ENCODE measurements around the gene ITGA1.
"Not testable (repeated sequence)": the region's sequence is repeated elsewhere in the genome, so short reads cannot be mapped to it uniquely, and the experiment has no call there.

ITGA1 gene

GRCh38 chr5:52787600-52788504 lies at the start of gene ITGA1, which contains the start of gene PELO:
Gene ITGA1 (plus strand): TSS chr5:52787916. CDS start chr5:52788354, 438 bp downstream.
Gene PELO (plus strand): TSS chr5:52787916. CDS start chr5:52800395, 12,479 bp downstream.
- DNase-seq (ENCODE audit: low spot score) = peak; percentile 87

- DNase-seq (ENCODE audit: low spot score) = no peak
Observed at GRCh38 chr5:52738095-52738506, 49.6 kb upstream of the ITGA1 start.

GRCh38 chr5:52740007-52740406 lies 47.7 kb upstream of the ITGA1 start:
- no peak for DNase-seq (ENCODE audit: low spot score)

GRCh38 chr5:52743012-52743411 lies 44.7 kb upstream of the ITGA1 start:
- no peak for DNase-seq (ENCODE audit: low spot score)

GRCh38 chr5:52743529-52743928 lies 44.2 kb upstream of the ITGA1 start:
- DNase-seq (ENCODE audit: low spot score) = no peak

GRCh38 chr5:52743970-52744369 lies 43.7 kb upstream of the ITGA1 start:
- peak; percentile 24 for DNase-seq (ENCODE audit: low spot score)

GRCh38 chr5:52744867-52745458 lies 42.8 kb upstream of the ITGA1 start:
- DNase-seq (ENCODE audit: low spot score) = not testable (repeated sequence)

- peak; percentile 15 for DNase-seq (ENCODE audit: low spot score)
Observed at GRCh38 chr5:52746539-52746938, 41.2 kb upstream of the ITGA1 start.

- DNase-seq (ENCODE audit: low spot score) = no peak
Observed at GRCh38 chr5:52748590-52748989, 39.1 kb upstream of the ITGA1 start.

- DNase-seq (ENCODE audit: low spot score) = no peak
Observed at GRCh38 chr5:52749666-52750065, 38.0 kb upstream of the ITGA1 start.

- no peak for DNase-seq (ENCODE audit: low spot score)
Observed at GRCh38 chr5:52751137-52751536, 36.6 kb upstream of the ITGA1 start.

- DNase-seq (ENCODE audit: low spot score) = no peak
Observed at GRCh38 chr5:52754051-52754450, 33.7 kb upstream of the ITGA1 start.

GRCh38 chr5:52757527-52757926 lies 30.2 kb upstream of the ITGA1 start:
- no peak for DNase-seq (ENCODE audit: low spot score)

GRCh38 chr5:52758014-52758413 lies 29.7 kb upstream of the ITGA1 start:
- no peak for DNase-seq (ENCODE audit: low spot score)

GRCh38 chr5:52759331-52759730 lies 28.4 kb upstream of the ITGA1 start:
- DNase-seq (ENCODE audit: low spot score) = no peak

GRCh38 chr5:52760695-52761366 lies 26.9 kb upstream of the ITGA1 start:
- no peak for DNase-seq (ENCODE audit: low spot score)

- DNase-seq (ENCODE audit: low spot score) = no peak
Observed at GRCh38 chr5:52767217-52767743, 20.4 kb upstream of the ITGA1 start.

- no peak for DNase-seq (ENCODE audit: low spot score)
Observed at GRCh38 chr5:52767766-52768480, 19.8 kb upstream of the ITGA1 start.

- DNase-seq (ENCODE audit: low spot score) = no peak
Observed at GRCh38 chr5:52769061-52769460, 18.7 kb upstream of the ITGA1 start.

GRCh38 chr5:52770287-52770939 lies 17.3 kb upstream of the ITGA1 start:
- DNase-seq (ENCODE audit: low spot score) = no peak

GRCh38 chr5:52771343-52772039 lies 16.2 kb upstream of the ITGA1 start:
- DNase-seq (ENCODE audit: low spot score) = no peak

Measured in GM03348 (cell line).